ENCODE measurements around the gene JMJD1C. TPM values are rescaled to one million over a fixed set of nuclear protein-coding genes. Genes with fewer than 3 reads are reported as not detected.

Gene JMJD1C
- total RNA-seq, 1 donor from 2014 or later, result 41.3 TPM

DNA sequence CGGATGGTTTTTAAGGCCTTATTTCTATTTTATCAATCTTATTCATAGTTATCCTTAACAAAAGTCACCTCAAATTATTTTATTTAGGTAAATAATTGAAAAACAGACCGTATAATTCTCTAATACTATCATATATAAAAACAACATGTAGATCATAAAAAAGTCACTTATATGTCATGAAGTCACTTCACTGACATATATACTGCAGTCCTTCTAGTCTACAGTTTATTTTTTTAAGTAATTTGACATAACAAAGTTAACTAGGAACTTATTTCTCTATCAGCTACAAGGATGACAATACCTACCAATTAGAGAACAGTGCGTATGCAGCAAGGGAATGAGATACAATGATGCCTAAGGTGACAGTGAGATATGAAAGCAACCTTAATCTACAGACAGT, 26.2 kb downstream of the JMJD1C start:
- intact Hi-C loops (cut with DNase I), result no loop called here
- DNase-seq (ENCODE audit: low spot score), result no peak

DNA sequence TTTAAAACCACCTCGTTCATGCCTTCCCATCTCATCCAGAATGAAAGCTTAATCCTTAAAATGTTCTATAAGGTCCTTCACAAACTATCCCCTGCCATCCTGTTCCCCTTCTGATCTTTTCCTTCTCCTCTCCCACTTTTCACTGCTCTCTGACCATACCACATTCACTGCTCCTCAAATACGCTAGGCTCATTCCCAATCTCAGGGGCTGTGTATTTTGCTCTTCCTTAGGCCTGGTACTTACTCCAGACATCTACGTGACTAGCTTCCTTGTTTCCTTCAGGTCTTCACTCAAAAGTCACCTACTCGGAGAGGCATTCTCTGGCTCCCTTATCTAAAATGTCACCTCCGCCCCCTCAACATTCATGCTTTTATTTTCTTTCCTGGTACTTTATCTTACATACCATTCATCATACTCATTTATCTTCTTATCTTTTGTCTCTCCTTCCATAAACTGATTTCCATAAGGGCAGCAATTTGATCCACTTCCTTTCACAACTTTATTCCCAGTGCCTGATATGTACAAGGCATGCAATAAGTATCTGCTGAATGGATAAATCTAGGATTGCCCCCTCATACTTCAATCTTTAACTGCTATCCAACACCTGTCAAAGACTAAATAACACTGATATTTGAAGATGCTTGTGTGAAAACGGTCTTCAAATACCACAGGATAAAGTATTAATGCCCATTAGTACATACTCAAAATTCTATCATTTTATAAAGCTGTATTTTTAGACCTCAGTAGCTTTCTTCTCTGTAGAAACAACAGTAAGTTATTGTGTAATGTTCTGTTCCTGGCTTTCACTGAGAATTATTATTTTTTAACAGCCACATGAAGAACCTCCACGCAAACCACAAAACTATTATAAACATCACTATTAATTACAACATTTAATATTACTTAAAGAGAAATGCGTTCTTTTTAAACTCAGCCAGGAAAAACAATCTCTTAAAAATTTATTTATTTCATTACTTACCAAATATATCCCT, 27.0 kb downstream of the JMJD1C start:
- intact Hi-C loops (cut with DNase I), result loop anchor here (1.0 kb wide), 1 partner anchor 22 kb away; no protein-coding TSS in a partner anchor
- no peak for DNase-seq (ENCODE audit: low spot score)

GRCh38 chr10:63437116-63437949, 28.4 kb downstream of the JMJD1C start:
- no peak for DNase-seq (ENCODE audit: low spot score)
- intact Hi-C loops (cut with DNase I), result no loop called here

DNA sequence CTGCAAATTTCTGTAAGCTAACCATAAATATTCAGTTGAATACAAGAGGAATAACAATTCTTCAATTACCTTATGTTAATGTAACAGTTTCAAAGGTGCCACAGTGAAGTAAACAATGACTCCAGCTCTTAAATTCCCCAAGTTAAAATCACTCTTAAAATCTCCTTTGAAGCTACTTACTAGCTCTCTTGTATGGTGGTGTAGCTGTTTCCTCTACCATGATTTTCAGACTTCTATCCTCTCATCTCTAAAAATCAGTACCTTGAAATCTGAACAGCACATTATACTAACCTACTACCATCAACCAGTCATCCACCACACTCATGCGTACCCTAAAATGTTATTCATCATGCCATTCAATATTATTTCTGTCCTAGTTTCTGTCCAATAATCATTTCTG, 29.6 kb downstream of the JMJD1C start:
- intact Hi-C loops (cut with DNase I), result no loop called here
- DNase-seq (ENCODE audit: low spot score), result no peak

GRCh38 chr10:63434866-63435854, 30.6 kb downstream of the JMJD1C start:
- intact Hi-C loops (cut with DNase I), result no loop called here

DNA sequence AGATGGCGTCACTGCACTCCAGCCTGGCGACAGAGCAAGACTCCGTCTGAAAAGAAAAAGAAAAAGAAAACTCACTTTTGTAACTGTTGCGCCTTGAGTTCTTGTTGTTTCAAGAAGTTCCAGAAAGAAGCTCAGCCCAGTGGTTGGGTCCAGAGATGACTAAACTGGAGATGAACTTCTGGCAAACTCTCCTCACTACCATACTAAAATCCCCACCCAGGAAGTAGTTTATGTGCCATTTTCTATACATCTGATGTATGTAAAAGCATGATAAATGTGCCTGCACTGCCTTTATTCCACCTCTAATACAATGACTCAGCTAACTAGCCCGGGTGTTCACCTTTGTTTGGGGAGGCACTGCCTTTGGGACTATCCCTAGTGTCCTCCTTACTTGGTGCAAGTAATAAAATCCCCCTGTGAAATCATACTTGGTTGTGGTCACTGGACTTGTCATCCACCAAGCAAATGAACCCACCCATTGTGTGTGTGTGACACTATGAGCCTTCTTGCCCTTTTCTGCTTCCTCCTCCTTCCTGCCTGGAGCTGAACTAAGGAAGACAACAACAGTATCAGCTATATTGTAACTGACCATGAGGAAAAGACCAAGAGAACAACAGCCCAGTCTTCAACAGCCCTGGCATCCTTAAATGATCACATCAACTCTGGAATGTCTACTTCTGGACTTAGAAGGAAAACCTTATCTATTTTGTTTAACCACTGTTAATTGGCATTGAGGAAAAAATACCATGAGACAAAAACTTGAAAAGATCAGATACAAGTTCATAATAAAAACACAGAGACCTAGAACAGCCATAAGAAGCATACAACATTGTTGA, 33.6 kb downstream of the JMJD1C start:
- intact Hi-C loops (cut with DNase I), result no loop called here
- no peak for DNase-seq (ENCODE audit: low spot score)

More at GRCh38 chr10:63434866-63435854, 30.6 kb downstream of the JMJD1C start:
- DNase-seq (ENCODE audit: low spot score), result no peak

DNA sequence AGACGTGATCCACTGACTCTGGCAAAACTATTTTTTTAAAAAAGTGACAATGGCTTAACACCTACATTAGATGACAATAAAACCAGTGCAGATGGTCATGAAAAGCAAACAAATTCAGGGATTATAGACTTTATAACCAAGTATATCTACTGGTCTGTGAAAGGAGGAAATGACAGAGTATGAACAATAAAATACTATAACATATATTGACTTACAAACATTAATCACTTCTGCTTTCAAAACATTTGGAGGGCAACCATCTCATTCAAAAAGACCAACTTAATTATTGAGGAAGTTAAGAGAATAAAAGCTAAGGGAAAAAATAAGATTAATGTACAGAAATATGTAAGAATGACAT, 34.8 kb downstream of the JMJD1C start:
- no peak for DNase-seq (ENCODE audit: low spot score)
- intact Hi-C loops (cut with DNase I), result no loop called here

DNA sequence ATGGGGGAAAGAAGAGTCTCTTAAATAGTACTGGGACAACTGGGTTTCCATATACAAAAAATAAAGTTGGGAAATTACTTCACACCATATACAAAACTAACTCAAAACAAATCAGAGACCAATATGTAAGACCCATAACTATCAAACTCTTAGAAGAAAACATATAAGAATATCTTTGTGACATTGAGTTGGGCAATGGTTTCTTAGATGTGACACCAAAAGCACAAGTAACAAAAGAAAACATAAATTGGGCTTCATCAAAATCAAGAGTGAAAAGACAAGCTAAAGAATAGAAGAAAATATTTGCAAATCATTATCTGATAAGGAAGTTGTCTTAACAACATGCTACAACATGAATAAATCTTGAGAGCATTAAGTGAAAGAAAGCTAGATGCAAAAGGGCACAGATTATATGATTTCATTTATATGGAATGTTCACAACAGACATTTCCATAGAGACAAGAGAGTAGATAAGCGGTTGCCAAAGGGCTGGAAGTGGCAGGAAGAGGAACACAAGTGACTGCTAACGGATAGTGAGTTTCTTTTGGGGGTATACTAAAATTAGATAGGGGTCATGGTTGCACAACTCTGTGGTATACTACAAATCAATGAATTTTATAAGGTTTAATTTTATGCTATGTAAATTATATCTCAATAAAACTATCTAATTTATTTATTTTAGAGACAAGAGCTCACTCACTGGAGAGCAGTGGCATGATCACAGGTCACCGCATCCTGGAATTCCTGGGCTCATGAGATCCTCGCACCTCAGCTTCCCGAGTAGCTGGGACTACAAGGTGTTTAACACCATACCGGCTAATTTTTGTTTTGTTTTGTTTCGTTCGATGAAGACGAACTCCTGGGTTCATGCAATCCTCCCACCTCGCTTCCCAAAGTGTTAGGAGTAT, 35.4 kb downstream of the JMJD1C start:
- no peak for DNase-seq (ENCODE audit: low spot score)
- intact Hi-C loops (cut with DNase I), result no loop called here

DNA sequence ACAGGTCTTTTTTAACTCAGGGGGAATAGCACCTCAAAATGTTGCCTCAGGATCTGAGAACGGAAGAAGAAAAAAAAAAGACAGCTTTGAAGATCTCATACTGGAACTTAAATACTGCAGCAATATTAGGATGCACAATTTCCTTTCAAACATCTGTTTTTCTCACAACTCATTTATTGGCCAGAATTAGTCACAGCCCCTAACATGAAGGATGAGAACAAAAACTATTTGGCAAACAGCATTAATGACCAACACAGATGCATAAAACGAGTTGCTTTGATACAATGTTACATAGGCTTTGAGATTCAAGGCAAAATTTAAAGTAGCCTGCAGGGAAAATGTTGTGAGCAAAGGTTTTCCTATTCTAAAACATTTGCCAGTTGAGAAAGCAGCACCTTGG, 36.5 kb downstream of the JMJD1C start:
- no peak for DNase-seq (ENCODE audit: low spot score)

GRCh38 chr10:63427013-63427412, 38.8 kb downstream of the JMJD1C start:
- no peak for DNase-seq (ENCODE audit: low spot score)
- intact Hi-C loops (cut with DNase I), result no loop called here

More for the DNA sequence above, 36.5 kb downstream of the JMJD1C start:
- intact Hi-C loops (cut with DNase I), result no loop called here

GRCh38 chr10:63425512-63425911, 40.3 kb downstream of the JMJD1C start:
- DNase-seq (ENCODE audit: low spot score), result no peak
- intact Hi-C loops (cut with DNase I), result no loop called here

GRCh38 chr10:63424576-63424975, 41.2 kb downstream of the JMJD1C start:
- DNase-seq (ENCODE audit: low spot score), result no peak
- intact Hi-C loops (cut with DNase I), result no loop called here

DNA sequence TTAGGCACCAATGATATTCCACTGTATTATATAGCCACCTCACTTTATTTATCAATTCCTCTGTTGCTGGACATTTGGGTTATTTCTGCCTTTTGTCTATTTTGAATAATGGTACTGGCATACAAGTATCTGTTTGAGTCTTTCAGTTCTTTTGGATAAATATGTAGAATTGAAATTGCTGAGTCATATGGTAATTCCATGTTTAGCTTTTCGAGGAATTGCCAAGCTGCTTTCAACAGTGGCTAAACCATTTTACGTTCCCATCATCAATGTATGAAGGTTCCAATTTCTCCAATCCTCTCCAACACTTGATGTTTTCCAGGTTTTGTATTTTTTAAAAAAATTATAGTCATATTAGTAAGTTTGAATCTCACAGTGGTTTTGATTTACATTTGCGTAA, 42.3 kb downstream of the JMJD1C start:
- intact Hi-C loops (cut with DNase I), result no loop called here
- DNase-seq (ENCODE audit: low spot score), result no peak

DNA sequence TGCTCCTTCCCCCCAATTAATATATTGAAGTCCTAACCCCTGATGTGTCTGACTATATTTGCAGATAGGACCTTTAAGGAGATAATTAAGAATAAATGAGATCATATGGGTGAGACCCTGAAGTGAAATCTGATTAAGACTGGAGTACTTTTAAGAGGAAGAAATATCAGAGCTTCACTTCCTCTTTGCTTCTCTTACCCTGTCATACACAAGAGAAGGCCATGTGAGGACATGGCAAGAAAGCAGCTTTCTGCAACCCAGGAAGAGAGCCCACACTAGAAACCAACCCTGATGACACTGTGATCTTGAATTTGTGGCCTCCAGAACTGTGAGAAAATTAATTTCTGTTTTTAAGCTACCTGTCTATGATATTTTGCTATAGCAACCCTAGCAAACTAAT, 44.2 kb downstream of the JMJD1C start:
- intact Hi-C loops (cut with DNase I), result no loop called here
- no peak for DNase-seq (ENCODE audit: low spot score)

GRCh38 chr10:63416376-63416775, 49.4 kb downstream of the JMJD1C start:
- intact Hi-C loops (cut with DNase I), result no loop called here
- DNase-seq (ENCODE audit: low spot score), result no peak

DNA sequence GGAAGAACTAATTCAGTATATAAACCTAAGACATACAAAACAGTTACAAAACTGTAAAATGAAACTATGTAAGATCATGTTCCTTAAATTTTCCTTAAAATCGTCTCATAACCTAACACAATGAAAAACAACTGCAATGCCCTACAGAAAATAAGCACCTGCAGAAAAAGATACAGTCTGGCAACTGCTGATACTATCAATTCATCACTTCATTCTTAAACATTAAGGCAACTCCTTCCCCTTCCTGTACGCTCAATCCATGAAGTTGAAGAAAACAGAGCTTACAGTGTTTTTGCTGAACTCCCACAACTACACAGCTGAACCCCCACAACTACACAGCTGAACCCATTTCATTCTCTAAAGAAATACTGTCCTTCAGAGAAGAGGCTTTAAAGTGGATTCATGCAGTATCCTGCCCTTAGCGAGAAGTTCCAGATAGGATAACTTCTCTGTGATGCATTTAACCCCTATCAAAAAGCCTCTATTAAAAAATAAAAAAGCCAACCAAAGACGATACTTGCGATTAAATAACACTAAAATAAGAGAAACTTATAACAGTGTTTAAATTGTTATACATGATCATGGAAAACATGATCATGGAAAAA, 50.0 kb downstream of the JMJD1C start:
- no peak for DNase-seq (ENCODE audit: low spot score)
- intact Hi-C loops (cut with DNase I), result no loop called here
